HUES64 (cell line): ENCODE results near the gene FGFR2.

Experiments
- H3K27ac ChIP-seq: 2 replicates; pipeline ENCODE4 v1.7.0; 2013; ENCODE audit warnings: low read depth, low read length, inconsistent platforms
- H3K27me3 ChIP-seq: 2 replicates; pipeline ENCODE4 v1.6.1; 2013; ENCODE audit warnings: mild to moderate bottlenecking, low read length; ENCODE audit not compliant: insufficient read depth
- H3K36me3 ChIP-seq: 2 replicates; pipeline ENCODE4 v1.6.1; 2013; ENCODE audit warnings: mild to moderate bottlenecking, low read length; ENCODE audit not compliant: insufficient read depth
- H3K4me1 ChIP-seq: 2 replicates; pipeline ENCODE4 v1.6.1; 2013; ENCODE audit warnings: mild to moderate bottlenecking, low read length, moderate library complexity; ENCODE audit not compliant: insufficient read depth
- H3K4me3 ChIP-seq: 2 replicates; pipeline ENCODE4 v1.5.1; 2013; ENCODE audit warnings: mild to moderate bottlenecking, low read length, moderate library complexity
- H3K9ac ChIP-seq: 2 replicates; pipeline ENCODE4 v1.6.1; 2013; ENCODE audit warnings: mild to moderate bottlenecking, low read depth, low read length
- H3K9me3 ChIP-seq: 2 replicates; pipeline ENCODE4 v1.6.1; 2013; ENCODE audit warnings: low read depth, low read length; ENCODE audit not compliant: insufficient read depth
- WGBS: fragments of 150-250, 120-280 bp; methylation state at CpG from one replicate; pipeline ENCODE4 v1.1.7; 2013; ENCODE audit warnings: missing lambda C conversion rate; 5-methylcytosine and 5-hydroxymethylcytosine counted together

FGFR2 gene

GRCh38 chr10:121531830-121532178 lies 66.4 kb downstream of the FGFR2 start:
- peaks cover 38% of the 10 kb centered on the region for H3K4me1 ChIP-seq
- no peak overlapping the region for H3K9ac ChIP-seq
- H3K36me3 ChIP-seq = peaks cover 52% of the 10 kb centered on the region
- 95% methylated on average over 11 of the region's 11 CpGs for WGBS
- H3K9me3 ChIP-seq = no peaks in the 10 kb centered on the region
- no peaks in the 10 kb centered on the region for H3K27me3 ChIP-seq
- H3K27ac ChIP-seq = no peak overlapping the region
- H3K4me3 ChIP-seq = no peak overlapping the region

GRCh38 chr10:121531076-121531829 lies 67.0 kb downstream of the FGFR2 start:
- Histone ChIP-seq H3K9me3 (no peaks in the 10 kb centered on the region), H3K4me3 (no peak overlapping the region), H3K4me1 (peaks cover 38% of the 10 kb centered on the region), H3K9ac (no peak overlapping the region), H3K27me3 (no peaks in the 10 kb centered on the region), H3K36me3 (peaks cover 53% of the 10 kb centered on the region), H3K27ac (no peak overlapping the region)
- 90% methylated on average over 13 of the region's 13 CpGs for WGBS

GRCh38 chr10:121530481-121531075 lies 67.7 kb downstream of the FGFR2 start:
- Histone ChIP-seq H3K36me3 (peaks cover 55% of the 10 kb centered on the region), H3K27me3 (no peaks in the 10 kb centered on the region), H3K9me3 (no peaks in the 10 kb centered on the region), H3K9ac (no peak overlapping the region), H3K4me1 (peaks cover 41% of the 10 kb centered on the region), H3K4me3 (no peak overlapping the region), H3K27ac (no peak overlapping the region)
- WGBS = 81% methylated on average over 7 of the region's 7 CpGs

- H3K9ac ChIP-seq = no peak overlapping the region
- peaks cover 66% of the 10 kb centered on the region for H3K36me3 ChIP-seq
- no peaks in the 10 kb centered on the region for H3K9me3 ChIP-seq
- peaks cover 41% of the 10 kb centered on the region for H3K4me1 ChIP-seq
- no peak overlapping the region for H3K4me3 ChIP-seq
- H3K27ac ChIP-seq = no peak overlapping the region
- no peaks in the 10 kb centered on the region for H3K27me3 ChIP-seq
- WGBS = 60% methylated on average over 6 of the region's 6 CpGs
These were observed 70.6 kb downstream of the FGFR2 start for GRCh38 chr10:121527690-121528089.

- H3K4me3 ChIP-seq = no peak overlapping the region
- no peak overlapping the region for H3K9ac ChIP-seq
- H3K36me3 ChIP-seq = peaks cover 65% of the 10 kb centered on the region
- H3K9me3 ChIP-seq = no peaks in the 10 kb centered on the region
- peaks cover 36% of the 10 kb centered on the region for H3K4me1 ChIP-seq
- H3K27me3 ChIP-seq = no peaks in the 10 kb centered on the region
- 0 out of 2 replicates have a peak overlapping the region, but pooled peaks have one; percentile 10 for H3K27ac ChIP-seq
- WGBS = 89% methylated on average over 8 of the region's 8 CpGs
These were observed 71.4 kb downstream of the FGFR2 start for GRCh38 chr10:121526801-121527221.

GRCh38 chr10:121526135-121526790 lies 72.0 kb downstream of the FGFR2 start:
- Histone ChIP-seq H3K36me3 (peaks cover 64% of the 10 kb centered on the region), H3K27ac (0 out of 2 replicates have a peak overlapping the region, but pooled peaks have one; percentile 21), H3K9ac (0 out of 2 replicates have a peak overlapping the region, but pooled peaks have one; percentile 10), H3K4me1 (peaks cover 36% of the 10 kb centered on the region), H3K9me3 (no peaks in the 10 kb centered on the region), H3K27me3 (no peaks in the 10 kb centered on the region), H3K4me3 (no peak overlapping the region)
- WGBS = 96% methylated on average over 11 of the region's 11 CpGs

- no peaks in the 10 kb centered on the region for H3K9me3 ChIP-seq
- WGBS = 93% methylated on average over 16 of the region's 16 CpGs
- peaks cover 67% of the 10 kb centered on the region for H3K36me3 ChIP-seq
- H3K27me3 ChIP-seq = no peaks in the 10 kb centered on the region
- 0 out of 2 replicates have a peak overlapping the region, but pooled peaks have one; percentile 21 for H3K27ac ChIP-seq
- no peak overlapping the region for H3K4me3 ChIP-seq
- 0 out of 2 replicates have a peak overlapping the region, but pooled peaks have one; percentile 10 for H3K9ac ChIP-seq
- H3K4me1 ChIP-seq = peaks cover 36% of the 10 kb centered on the region
These were observed 72.8 kb downstream of the FGFR2 start for GRCh38 chr10:121525251-121526134.

- Histone ChIP-seq H3K27ac (no peak overlapping the region), H3K9ac (no peak overlapping the region), H3K27me3 (no peaks in the 10 kb centered on the region)
These were observed 74.0 kb downstream of the FGFR2 start for GRCh38 chr10:121524157-121524817.

GRCh38 chr10:121522831-121523230 lies 75.4 kb downstream of the FGFR2 start:
- Histone ChIP-seq H3K27ac (no peak overlapping the region), H3K4me3 (no peak overlapping the region), H3K27me3 (no peaks in the 10 kb centered on the region), H3K9ac (no peak overlapping the region), H3K9me3 (no peaks in the 10 kb centered on the region), H3K4me1 (peaks cover 23% of the 10 kb centered on the region; the same call in 1 of the 2 replicates), H3K36me3 (peaks cover 91% of the 10 kb centered on the region)
- no CpG with 5 or more reads among the region's 1 CpG for WGBS

More at GRCh38 chr10:121524157-121524817, 74.0 kb downstream of the FGFR2 start:
- WGBS = 95% methylated on average over 17 of the region's 17 CpGs
- Histone ChIP-seq H3K4me1 (peaks cover 32% of the 10 kb centered on the region), H3K4me3 (no peak overlapping the region), H3K36me3 (peaks cover 76% of the 10 kb centered on the region), H3K9me3 (no peaks in the 10 kb centered on the region)

- Histone ChIP-seq H3K36me3 (peaks cover 92% of the 10 kb centered on the region), H3K27ac (no peak overlapping the region), H3K4me3 (no peak overlapping the region), H3K4me1 (peaks cover 17% of the 10 kb centered on the region), H3K9ac (no peak overlapping the region), H3K27me3 (no peaks in the 10 kb centered on the region), H3K9me3 (no peaks in the 10 kb centered on the region)
- WGBS = 88% methylated on average over 11 of the region's 11 CpGs
These were observed 76.3 kb downstream of the FGFR2 start for GRCh38 chr10:121521794-121522556.
